ENCODE results near the gene WASF2.

- TF ChIP-seq ZFX (IDR thresholded peaks at IDR 0.05; ENCODE audit: borderline replicate concordance), result no peak
- TF ChIP-seq, protein P1, sequence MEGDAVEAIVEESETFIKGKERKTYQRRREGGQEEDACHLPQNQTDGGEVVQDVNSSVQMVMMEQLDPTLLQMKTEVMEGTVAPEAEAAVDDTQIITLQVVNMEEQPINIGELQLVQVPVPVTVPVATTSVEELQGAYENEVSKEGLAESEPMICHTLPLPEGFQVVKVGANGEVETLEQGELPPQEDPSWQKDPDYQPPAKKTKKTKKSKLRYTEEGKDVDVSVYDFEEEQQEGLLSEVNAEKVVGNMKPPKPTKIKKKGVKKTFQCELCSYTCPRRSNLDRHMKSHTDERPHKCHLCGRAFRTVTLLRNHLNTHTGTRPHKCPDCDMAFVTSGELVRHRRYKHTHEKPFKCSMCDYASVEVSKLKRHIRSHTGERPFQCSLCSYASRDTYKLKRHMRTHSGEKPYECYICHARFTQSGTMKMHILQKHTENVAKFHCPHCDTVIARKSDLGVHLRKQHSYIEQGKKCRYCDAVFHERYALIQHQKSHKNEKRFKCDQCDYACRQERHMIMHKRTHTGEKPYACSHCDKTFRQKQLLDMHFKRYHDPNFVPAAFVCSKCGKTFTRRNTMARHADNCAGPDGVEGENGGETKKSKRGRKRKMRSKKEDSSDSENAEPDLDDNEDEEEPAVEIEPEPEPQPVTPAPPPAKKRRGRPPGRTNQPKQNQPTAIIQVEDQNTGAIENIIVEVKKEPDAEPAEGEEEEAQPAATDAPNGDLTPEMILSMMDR (IDR thresholded peaks at IDR 0.05), result no peak
These were observed 84.9 kb downstream of the WASF2 start for GRCh38 chr1:27405074-27405473.
